ENCODE results near the gene HM13. TPM values are rescaled to one million over a fixed set of nuclear protein-coding genes. Genes with fewer than 3 reads are reported as not detected.
A peak's percentile ranks its signal among the peaks of the same experiment; 100 is the strongest.

The HM13 gene
- total and polyA plus RNA-seq, 2 of the 13 experiments (the other 11 are each of a cell fraction or from before 2014, with no cell fraction given) = 118 to 243 TPM

- no peak for TF ChIP-seq ZNF225 (CRISPR knock-in tag; IDR thresholded peaks at IDR 0.05)
- TF ChIP-seq MED8 (CRISPR knock-in tag; IDR thresholded peaks at IDR 0.05; ENCODE audit: insufficient replicate concordance) = peak; percentile 99
- TF ChIP-seq ZNF614 (CRISPR knock-in tag; IDR thresholded peaks at IDR 0.05; ENCODE audit: borderline replicate concordance) = peak; percentile 98; the same call in 1 of the 2 replicates
- peak; percentile 99 for TF ChIP-seq SP5 (CRISPR knock-in tag; IDR thresholded peaks at IDR 0.05; ENCODE audit: borderline replicate concordance, low read depth)
- TF ChIP-seq ZNF296 (CRISPR knock-in tag; conservative IDR thresholded peaks at IDR 0.05) = no peak
- peak; percentile 86; the same call in 1 of the 2 replicates for TF ChIP-seq ZNF660 (CRISPR knock-in tag; IDR thresholded peaks at IDR 0.05; ENCODE audit: borderline replicate concordance, low read depth)
- TF ChIP-seq ETV5 (CRISPR knock-in tag; IDR thresholded peaks at IDR 0.05; ENCODE audit: borderline replicate concordance) = peak; percentile 94
- TF ChIP-seq ZNF484 (CRISPR knock-in tag; IDR thresholded peaks at IDR 0.05; ENCODE audit: borderline replicate concordance, low read depth) = no peak; the same call in 1 of the 2 replicates
- TF ChIP-seq NFKB2 (CRISPR knock-in tag; IDR thresholded peaks at IDR 0.05; ENCODE audit: borderline replicate concordance) = peak; percentile 96
- no peak for TF ChIP-seq PRDM4 (CRISPR knock-in tag; IDR thresholded peaks at IDR 0.05; ENCODE audit: borderline replicate concordance)
- no peak for TF ChIP-seq WIZ (CRISPR knock-in tag; IDR thresholded peaks at IDR 0.05)
- TF ChIP-seq PAWR (CRISPR knock-in tag; IDR thresholded peaks at IDR 0.05; ENCODE audit: borderline replicate concordance) = no peak
- no peak for TF ChIP-seq CENPBD1 (CRISPR knock-in tag; IDR thresholded peaks at IDR 0.05; ENCODE audit: borderline replicate concordance, low read depth)
- TF ChIP-seq ZNF431 (CRISPR knock-in tag; IDR thresholded peaks at IDR 0.05; ENCODE audit: borderline replicate concordance, low read depth) = peak; percentile 18; the same call in 1 of the 2 replicates
- peak; percentile 94; the same call in 1 of the 2 replicates for TF ChIP-seq ZFP37 (CRISPR knock-in tag; IDR thresholded peaks at IDR 0.05; ENCODE audit: borderline replicate concordance)
- no peak for TF ChIP-seq ZNF850 (CRISPR knock-in tag; conservative IDR thresholded peaks at IDR 0.05)
- TF ChIP-seq HINFP (CRISPR knock-in tag; IDR thresholded peaks at IDR 0.05; ENCODE audit: low read depth) = peak; percentile 89
- peak; percentile 94; the same call in 1 of the 2 replicates for TF ChIP-seq GATA4 (IDR thresholded peaks at IDR 0.05; ENCODE audit: borderline replicate concordance, low read depth)
- TF ChIP-seq ZNF878 (CRISPR knock-in tag; IDR thresholded peaks at IDR 0.05) = peak; percentile 33
- peak; percentile 87; the same call in 1 of the 2 replicates for TF ChIP-seq ZNF513 (CRISPR knock-in tag; conservative IDR thresholded peaks at IDR 0.05)
- no peak for TF ChIP-seq SYNCRIP (IDR thresholded peaks at IDR 0.05; ENCODE audit: insufficient read depth, low read depth, low read length)
- TF ChIP-seq ZNF256 (CRISPR knock-in tag; conservative IDR thresholded peaks at IDR 0.05) = peak; percentile 75; the same call in 1 of the 2 replicates
- peak; percentile 100 for TF ChIP-seq ZNF788 (CRISPR knock-in tag; IDR thresholded peaks at IDR 0.05; ENCODE audit: borderline replicate concordance)
Measured at GRCh38 chr20:31603822-31604566, 89.8 kb downstream of the HM13 start (continued).

Measured in HepG2 (cell line).